GM18502 (cell line): ENCODE measurements around the gene RNASE4.
"Not testable (repeated sequence)": the region's sequence is repeated elsewhere in the genome, so short reads cannot be mapped to it uniquely, and the experiment has no call there.

Experiments
- ATAC-seq: cut with Tn5 transposase; IDR thresholded peaks from one replicate; pipeline ENCODE4 v1.9.1; 2021; ENCODE audit warnings: mild to moderate bottlenecking; ENCODE audit not compliant: unreplicated experiment, poor library complexity

The RNASE4 gene

DNA sequence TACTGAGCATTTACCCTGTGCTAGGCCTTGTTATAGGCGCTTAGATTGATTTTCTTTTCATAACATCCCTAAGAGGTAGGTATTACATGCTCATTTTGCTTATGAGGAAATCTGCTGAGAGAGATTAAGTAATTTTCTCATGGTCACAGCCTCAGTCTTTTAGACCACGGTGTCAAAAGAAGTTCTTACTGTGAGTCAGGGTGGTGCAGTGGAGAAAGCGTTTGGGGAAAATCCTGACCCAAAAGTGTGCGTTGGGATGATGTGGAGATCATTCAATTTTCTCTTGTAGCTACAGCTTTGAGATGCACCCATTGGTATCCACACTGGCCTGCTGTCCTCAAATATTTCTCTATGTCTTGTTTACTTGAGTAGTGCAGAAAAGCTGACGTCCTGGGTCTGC lies 12.4 kb downstream of the RNASE4 start:
- no peak for ATAC-seq

DNA sequence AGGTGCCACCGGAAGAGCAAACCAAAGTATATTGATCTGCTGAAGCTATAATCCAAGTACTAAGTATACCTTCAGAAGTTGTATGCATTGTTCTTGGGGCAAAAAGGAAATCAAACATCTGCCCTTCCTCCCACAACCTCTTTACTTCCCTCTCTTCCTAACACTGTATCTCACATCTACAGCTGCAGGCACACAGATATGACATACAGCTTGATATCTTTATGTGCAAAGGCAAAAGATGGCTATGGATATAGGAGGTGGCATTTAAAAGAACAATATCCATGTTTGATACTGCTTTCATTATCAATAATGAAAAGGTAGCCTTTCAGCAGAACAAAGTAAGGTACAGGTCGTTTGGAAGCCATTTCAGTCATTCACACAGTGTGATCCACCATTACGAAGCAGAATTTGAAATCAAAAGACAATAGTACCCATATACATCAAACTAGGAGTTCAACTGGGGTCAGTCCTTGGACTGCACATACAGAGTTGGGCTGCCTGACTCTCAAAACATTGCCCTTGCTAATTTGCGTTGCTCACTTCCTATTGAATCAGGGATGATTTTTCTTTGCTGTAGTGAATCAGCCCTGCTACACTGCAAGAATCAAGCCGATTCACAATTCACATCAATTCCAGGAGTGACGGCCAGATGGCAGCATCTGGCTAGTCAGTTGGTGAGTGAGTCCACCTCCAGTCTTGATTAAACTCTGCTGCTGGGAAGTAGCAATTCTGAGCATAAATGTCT lies 13.1 kb downstream of the RNASE4 start:
- ATAC-seq: no peak

DNA sequence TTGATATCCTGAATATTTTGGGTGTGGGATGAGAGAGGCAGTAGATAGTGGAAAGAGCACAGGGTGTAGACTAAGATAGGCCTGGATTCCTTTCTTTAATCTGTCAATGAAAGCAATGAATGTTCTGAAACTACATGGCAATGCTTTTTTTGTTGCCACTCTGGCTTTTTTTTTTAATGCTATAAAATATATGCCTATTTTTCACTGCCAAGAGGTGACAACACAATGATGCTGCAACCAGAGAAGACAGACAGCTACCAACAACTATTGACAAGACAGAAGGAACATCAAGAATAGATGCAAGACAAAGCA lies 13.6 kb downstream of the RNASE4 start:
- no peak for ATAC-seq

DNA sequence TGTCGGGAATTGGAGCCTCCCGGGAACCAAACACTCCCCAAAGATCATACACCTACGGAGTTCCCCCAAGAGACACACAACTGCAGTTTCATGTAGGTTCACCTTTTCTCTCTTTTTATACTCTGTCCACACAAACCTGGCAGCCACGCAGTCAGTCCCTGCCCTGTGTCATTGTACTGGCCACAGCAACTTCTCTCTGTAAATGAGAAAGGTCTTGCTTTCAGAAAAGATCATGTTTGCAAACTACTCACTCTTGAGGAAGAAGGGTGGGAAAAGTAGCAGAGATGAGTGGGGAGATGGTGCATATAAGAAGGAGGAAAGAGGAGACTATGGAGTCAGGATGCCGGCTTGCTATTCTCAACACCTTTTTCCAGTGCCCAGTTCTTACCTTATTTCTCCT lies 14.6 kb downstream of the RNASE4 start:
- ATAC-seq: no peak

DNA sequence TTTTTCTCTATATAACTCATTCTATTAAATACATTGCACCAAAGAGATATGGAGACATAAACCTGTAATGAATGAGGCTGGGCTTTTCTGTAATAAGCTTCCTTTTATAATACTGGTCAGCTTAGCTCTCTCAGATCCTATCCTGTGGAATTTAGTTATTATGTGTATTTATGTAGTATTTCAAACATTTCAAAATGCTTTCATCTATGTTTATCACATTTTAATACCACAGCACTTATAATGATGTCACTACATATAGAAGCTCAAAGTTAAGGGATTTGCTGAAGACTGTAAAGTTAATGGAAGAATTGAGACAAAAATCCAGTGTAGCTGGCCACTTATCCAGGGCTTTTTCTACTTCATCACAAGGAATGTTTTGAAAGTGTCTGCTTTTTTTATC lies 15.6 kb downstream of the RNASE4 start:
- ATAC-seq: no peak

DNA sequence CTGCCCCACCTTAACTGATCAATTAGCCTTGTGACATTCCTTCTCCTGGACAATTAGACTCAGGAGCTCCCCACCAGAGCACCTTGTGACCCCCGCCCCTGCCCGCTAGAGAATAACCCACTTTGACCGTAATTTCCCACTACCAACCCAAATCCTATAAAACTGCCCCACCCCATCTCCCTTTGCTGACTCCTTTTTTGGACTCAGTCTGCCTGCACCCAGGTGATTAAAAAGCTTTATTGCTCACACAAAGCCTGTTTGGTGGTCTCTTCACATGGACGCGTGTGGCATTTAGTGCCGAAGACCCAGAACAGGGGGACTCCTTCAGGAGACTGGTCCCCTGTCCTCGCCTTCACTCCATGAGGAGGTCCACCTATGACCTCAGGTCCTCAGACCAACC lies 16.6 kb downstream of the RNASE4 start:
- not testable (repeated sequence) for ATAC-seq

DNA sequence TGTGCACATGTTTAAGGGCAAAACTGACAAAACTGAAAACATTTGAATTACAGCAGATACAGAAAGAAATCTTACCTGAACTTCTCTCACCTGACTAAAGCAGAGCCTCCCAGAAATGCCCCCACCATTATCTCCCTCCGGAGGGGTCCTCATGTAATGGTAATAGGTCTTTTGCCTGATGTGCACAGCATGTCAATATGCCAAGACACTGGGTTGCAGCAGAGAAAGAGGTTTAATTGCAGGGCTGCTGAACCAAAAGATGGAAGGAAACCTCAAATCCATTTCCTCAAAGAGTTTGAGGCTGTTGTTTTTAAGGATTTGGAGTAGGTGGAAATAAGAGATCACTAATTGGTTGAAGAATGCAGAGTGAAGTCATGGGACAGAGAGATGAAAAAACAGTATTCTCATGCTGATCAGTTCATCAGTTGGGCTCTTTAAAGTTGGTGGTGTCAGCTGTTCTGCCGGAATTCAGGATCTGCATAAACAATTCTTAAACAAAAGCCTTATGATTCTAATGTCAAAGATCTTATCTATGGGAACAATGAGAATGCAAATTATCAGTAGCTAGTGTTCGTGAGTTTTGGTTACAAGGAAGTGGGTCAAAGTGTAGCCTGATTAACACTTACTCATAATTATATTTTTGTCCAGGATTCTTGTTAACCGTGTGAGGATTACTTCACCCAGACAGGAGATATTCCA lies 22.4 kb downstream of the RNASE4 start:
- no peak for ATAC-seq

DNA sequence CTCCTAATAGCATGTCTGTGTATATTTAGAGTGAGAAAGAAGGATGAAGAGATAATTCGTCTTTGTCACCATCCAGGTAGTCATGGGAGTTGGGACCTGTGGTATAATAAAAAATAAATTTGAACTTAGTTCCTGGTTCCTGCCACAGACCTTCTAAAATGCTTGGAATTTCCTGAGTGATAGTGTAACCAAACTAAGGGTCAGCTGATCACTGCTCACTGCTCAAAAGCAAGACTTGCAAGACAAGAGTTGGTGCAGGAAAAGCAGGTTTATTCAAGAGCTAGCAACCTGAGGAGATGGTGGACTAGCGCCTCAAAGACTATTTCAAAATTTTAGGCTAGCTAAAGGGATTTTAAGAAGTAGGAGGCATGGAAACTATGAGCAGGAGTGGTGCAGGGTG lies 23.3 kb downstream of the RNASE4 start:
- ATAC-seq: no peak

DNA sequence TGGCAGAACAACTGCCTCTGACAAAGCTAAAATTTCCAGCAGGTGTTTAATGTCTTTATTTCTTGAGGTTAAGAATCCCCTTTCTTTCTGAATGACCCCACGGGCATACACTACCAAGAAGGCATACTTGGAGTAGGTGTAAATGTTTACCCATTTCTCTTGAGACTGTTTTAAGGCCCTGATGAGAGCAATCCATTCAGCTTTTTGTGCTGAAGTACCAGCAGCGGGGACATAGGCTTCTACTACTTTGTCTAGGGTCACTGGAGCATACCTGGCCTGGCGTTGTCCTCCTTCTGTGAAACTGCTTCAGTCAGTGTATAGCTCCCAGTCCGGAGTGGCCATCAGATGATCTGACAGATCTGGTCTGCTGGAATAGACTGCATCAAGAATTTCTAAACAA lies 26.9 kb downstream of the RNASE4 start:
- no peak for ATAC-seq

DNA sequence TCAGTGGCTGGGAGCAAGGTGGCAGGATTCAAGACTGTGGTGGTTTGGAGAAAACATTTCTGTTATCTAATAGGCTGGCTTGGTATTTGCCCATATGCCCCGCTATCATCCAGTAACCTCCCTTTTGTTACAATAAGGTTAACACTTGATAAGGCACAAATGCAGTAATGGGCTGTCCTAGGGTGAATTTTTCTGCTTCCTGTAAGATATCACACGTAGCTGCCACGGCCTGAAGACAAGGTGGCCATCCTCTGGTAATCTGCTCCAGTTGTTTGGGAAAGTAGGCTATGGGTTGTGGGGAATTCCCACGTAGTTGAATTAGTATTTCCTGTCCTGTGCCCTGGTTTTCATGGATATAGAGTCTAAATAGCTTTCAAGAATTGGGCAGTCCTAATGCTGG lies 27.3 kb downstream of the RNASE4 start:
- no peak for ATAC-seq

DNA sequence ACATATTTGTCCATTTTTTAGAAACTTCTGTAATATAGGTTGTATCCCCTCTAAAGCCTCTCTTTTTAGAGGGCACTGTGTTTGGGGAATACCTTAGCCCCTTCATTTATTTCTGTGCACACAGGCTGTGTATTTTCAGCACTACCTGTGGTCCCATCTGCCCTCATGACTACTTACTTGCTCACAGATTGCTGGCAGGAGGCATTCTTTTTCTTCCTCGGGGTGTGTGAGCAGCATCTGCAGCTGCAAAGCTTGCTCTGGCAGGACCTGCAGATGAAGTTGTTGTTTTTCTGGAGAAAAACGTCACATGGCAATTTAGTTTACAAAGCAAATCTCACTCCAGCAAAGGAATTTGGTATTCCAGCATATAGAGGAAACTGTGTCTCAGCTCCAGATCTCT lies 28.5 kb downstream of the RNASE4 start:
- no peak for ATAC-seq

DNA sequence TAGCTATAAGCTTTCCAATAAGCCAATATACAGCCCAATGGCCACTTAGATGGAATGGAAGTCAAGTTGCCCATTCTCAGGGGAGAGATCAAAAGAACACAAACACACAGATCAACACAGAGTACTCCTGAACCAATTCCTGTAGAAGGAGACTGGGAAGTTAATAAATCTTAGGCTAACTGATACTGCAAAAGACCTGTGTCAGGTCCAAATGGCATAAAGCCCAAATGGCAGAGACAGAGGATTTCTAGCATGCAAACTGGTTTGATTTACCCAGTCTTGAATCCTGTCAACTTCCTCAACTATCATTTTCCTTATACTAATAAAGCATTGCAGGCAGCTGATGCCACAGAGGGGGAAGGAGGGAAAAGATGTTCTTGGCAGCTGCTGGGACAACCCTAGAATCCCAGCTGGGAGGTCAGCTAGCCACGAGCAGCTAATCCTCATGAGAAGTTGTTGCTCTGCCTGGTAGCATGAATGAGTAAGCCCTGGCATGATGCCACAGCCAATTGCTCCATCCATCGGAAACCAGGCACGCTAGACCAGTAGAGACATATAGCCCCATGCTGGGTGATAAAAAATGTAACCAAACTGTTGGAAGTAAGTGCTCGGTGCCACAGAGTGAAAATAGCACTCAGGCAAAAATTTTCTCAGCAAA lies 30.4 kb downstream of the RNASE4 start:
- ATAC-seq: no peak

DNA sequence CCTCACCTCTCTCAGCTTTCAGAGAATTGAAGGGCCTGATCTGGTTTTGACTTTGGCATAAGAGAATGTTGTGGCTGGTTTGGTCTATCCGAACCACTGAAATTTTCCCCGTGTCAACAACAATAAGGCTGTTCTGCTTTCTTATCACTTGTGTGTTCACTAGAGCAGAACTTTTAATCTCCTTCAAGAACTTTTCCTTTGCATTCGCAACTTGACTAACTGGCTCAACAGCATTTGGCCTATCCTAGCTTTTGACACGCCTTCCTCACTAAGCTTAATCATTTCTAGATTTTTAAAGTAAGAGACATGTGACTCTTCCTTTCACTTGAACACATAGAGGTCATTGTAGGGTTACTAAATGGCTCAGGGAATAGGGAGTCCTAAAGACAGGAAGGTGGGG lies 35.4 kb downstream of the RNASE4 start:
- no peak for ATAC-seq

DNA sequence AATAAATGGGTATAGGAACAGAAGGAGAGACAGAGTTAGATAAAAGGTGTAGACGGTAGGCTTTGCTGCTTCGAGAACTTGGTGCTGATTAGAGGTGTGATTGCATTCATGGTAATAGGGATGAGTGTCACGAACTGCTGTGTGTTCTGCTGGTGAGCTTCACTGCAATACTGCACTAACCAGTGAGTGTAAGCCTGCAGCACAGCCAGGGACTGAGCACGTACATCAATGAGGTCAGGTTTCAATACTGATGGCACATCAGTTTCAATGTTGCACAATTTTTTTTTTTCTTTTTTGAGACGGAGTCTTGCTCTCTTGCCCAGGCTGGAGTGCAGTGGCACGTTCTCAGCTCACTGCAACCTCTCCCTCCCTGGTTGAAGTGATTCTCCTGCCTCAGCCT lies 36.4 kb downstream of the RNASE4 start:
- no peak for ATAC-seq

DNA sequence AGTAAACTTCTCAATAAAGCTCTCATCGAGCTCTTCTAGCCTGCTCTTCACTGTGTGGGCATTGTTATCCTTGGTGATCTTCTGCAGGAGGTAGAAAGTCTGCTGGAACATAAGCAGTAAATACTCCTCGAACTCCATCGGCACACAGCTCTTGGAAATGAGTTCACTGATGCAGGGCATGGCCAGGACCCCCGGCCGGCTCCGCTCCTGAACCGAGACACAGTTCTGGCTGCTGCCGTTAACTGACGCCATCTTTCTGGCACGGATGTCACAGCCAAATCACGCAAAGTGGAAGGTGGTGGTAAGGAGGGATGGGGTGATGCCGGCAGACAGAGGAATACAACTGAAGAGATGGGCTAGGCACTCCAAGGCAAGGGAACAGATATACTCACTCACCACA lies 37.7 kb downstream of the RNASE4 start:
- no peak for ATAC-seq

DNA sequence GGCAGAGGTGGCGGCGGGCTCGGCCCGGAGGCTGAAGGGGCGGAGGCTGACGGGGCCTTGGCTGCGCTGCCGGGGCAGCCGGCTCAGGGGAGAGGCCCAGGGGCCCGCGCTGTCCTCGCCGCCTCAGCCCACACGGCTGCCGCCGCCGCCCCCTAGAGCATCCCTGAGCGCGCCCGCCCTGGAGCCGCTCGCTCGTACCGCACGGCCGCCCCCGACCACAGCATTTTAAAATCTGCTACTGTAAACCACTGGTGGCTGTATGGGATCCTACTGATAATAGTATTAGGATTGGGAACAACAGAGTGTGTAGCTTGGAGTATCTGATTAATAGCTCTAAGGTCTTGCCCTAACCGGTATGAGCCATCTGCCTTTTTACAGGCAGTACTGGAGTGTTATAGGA lies 39.1 kb downstream of the RNASE4 start:
- ATAC-seq: no peak

DNA sequence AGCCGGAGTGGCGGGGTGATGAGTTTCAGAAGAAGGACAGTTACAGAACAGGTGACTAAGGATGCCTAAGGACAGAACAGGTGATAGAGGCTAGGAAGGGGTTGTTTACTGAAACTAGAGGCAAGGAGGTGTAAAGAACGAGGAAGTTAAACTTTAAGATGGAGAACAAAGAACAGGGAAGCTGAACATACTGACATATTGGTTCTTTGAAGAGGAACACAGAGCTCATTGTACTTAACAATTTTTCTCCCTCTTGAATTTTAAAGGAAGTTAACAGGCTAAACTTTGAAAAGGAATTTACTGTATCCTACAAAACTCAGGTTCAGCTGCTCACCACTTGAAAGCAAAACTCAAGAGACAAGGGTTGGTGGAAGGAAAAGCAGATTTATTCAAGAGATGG lies 41.8 kb downstream of the RNASE4 start:
- not testable (repeated sequence) for ATAC-seq

DNA sequence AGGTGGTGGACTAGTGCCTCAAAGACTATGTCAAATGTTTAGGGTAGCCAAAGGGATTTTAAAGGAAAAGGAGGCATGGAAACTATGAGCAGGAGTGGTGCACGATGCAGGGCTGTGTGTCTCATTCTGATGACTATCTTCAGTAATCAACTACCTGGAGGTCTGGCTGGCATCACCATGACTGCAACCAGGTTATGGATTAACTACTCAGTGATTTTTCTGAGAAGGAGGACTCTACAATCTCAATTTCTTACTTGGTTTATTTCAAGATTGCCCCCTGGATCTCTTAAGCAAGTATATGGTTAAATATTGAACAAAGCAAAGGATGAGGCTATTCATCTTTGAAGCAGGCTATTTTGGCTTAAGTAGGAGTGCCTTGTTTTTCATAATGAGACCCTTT lies 42.2 kb downstream of the RNASE4 start:
- ATAC-seq: no peak

DNA sequence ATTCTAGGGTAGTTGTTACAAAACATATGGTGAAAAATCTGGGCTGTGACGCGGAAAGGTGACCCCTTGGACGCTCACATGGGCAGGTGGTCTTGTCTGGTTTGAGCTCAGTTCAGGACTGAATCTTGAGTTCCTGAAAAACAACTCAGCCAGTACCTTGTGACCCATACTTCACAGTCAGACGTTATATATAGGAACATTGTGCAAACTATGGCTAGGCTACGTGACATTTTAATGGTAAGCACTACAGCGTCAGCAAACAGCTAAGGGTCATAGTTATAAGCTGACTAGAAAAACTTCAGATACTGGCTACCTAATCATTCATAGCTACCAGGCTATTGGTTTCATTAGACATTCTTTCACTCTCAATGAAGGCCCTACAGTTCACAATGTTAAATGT lies 46.5 kb downstream of the RNASE4 start:
- ATAC-seq: no peak

DNA sequence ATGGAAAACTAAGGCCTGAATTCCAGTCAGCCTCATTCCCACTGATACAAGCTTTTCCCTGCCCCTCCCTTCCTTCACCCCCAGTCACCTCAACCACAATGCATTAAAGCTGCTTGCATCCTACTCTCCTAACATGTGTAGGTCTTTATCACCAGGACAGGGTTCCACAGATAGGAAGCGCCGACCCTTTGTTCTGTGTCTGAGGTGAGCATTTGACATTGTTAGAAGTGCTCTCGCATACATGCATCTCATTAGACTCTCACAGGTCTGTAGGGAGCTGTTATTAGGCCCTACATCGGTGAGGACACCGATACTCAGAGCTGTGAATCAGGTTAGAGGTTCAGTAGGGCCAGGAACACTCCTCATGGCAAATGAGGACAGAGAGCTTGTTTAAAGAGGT lies 48.1 kb downstream of the RNASE4 start:
- no peak for ATAC-seq

DNA sequence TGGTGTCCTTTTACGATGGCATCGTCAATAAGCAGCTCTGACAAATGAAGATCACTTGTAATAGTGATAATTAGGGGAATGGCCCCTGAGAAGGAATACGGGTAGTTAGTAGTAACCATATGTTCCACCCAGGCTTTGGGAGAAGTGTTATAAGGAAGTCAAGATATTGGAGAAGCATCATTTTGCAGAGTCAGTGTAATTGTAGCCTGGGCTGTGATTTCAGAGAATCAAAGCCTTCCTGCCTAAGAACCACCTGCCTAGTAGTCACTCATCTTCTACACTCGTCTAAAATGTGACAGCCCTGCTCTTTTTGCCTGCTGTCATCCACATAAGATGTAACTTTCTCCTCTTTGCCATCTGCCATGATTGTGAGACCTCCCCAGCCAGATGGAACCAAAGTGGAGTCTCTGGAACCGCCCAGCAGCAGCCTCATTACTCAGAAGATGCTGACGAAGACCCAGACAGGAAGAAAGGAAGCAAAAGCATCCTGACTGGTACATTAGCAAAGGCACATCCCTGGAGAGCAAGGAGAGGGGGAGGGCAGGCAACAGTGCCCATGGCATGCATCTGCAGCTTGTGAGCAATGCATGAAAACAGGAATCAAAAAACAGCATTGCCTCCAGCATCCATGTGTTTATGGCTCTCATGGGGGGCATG lies 48.7 kb downstream of the RNASE4 start:
- ATAC-seq: no peak
